AG10803 (cell line): Measurements from ENCODE around the gene REPS1.

Experiments used
- DNase-seq: peaks from one replicate; pipeline ENCODE4 v3.0.0; 2010; ENCODE audit warnings: low read depth
- H3K4me3 ChIP-seq: 2 replicates; pipeline ENCODE4 v1.5.1; 2011; ENCODE audit warnings: mild to moderate bottlenecking, low read length, control low read depth
- CTCF ChIP-seq: conservative IDR thresholded peaks from 2 replicates; pipeline ENCODE4 v1.5.1; 2011; ENCODE audit warnings: mild to moderate bottlenecking, low read length, control low read depth, inconsistent platforms

The REPS1 gene

GRCh38 chr6:138923561-138923960, 64.5 kb downstream of the REPS1 start:
- TF ChIP-seq CTCF, result no peak
- no peak for DNase-seq

GRCh38 chr6:138920906-138921305, 67.1 kb downstream of the REPS1 start:
- TF ChIP-seq CTCF, result no peak
- no peak overlapping the region for H3K4me3 ChIP-seq

More at GRCh38 chr6:138923561-138923960, 64.5 kb downstream of the REPS1 start:
- H3K4me3 ChIP-seq, result no peak overlapping the region

GRCh38 chr6:138914701-138915100, 73.4 kb downstream of the REPS1 start:
- TF ChIP-seq CTCF, result no peak
- no peak for DNase-seq
- no peak overlapping the region for H3K4me3 ChIP-seq

More at GRCh38 chr6:138920906-138921305, 67.1 kb downstream of the REPS1 start:
- no peak for DNase-seq

GRCh38 chr6:138912308-138912707, 75.7 kb downstream of the REPS1 start:
- DNase-seq, result no peak
- no peak overlapping the region for H3K4me3 ChIP-seq
- TF ChIP-seq CTCF, result no peak

- no peak for DNase-seq
Measured at GRCh38 chr6:138909975-138910374, 78.1 kb downstream of the REPS1 start.

GRCh38 chr6:138909511-138909910, 78.5 kb downstream of the REPS1 start:
- H3K4me3 ChIP-seq, result no peak overlapping the region
- no peak for TF ChIP-seq CTCF
- no peak for DNase-seq

More at GRCh38 chr6:138909975-138910374, 78.1 kb downstream of the REPS1 start:
- H3K4me3 ChIP-seq, result no peak overlapping the region
- no peak for TF ChIP-seq CTCF

GRCh38 chr6:138907167-138907566, 80.9 kb downstream of the REPS1 start:
- no peak overlapping the region for H3K4me3 ChIP-seq
- no peak for DNase-seq
- no peak for TF ChIP-seq CTCF
